ENCODE data around the gene EPS15. TPM values are rescaled to one million over a fixed set of nuclear protein-coding genes. Genes with fewer than 3 reads are reported as not detected.
"Not testable (repeated sequence)": the region's sequence is repeated elsewhere in the genome, so short reads cannot be mapped to it uniquely, and the experiment has no call there.

Gene EPS15
- total RNA-seq, 1 donor: 82.2 TPM

DNA sequence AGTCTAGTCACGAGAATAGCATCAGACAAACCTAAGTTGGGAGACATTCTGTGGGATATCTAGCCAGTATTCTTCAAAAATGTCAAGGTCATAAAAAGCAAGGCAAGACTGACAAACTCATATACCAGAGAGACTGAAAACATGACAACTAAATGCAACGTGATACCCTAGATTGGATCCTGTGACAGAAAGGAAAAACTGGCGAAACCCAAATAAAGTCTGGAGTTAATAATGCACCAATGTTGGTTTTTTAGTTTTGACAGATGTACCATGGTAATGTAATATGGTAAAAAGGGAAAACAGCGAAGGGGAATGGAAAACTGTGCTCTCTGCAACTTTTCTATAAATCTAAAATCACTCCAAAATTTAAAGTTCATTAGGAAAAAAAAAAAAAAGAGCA, 64.5 kb downstream of the EPS15 start:
- no peak overlapping the region for H2AFZ ChIP-seq (ENCODE audit: low read length)
- H3K27ac ChIP-seq (ENCODE audit: low read depth, low read length): no peak overlapping the region
- H3K27me3 ChIP-seq (ENCODE audit: insufficient read depth, low read length): no peaks in the 10 kb centered on the region
- H3K4me1 ChIP-seq (ENCODE audit: insufficient read depth, low read length): no peaks in the 10 kb centered on the region
- no peak overlapping the region for H3K4me3 ChIP-seq (ENCODE audit: insufficient read depth, low read length)
- TF ChIP-seq, protein P1, sequence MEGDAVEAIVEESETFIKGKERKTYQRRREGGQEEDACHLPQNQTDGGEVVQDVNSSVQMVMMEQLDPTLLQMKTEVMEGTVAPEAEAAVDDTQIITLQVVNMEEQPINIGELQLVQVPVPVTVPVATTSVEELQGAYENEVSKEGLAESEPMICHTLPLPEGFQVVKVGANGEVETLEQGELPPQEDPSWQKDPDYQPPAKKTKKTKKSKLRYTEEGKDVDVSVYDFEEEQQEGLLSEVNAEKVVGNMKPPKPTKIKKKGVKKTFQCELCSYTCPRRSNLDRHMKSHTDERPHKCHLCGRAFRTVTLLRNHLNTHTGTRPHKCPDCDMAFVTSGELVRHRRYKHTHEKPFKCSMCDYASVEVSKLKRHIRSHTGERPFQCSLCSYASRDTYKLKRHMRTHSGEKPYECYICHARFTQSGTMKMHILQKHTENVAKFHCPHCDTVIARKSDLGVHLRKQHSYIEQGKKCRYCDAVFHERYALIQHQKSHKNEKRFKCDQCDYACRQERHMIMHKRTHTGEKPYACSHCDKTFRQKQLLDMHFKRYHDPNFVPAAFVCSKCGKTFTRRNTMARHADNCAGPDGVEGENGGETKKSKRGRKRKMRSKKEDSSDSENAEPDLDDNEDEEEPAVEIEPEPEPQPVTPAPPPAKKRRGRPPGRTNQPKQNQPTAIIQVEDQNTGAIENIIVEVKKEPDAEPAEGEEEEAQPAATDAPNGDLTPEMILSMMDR (IDR thresholded peaks at IDR 0.05; ENCODE audit: extremely low read depth, low read depth, low read length): no peak
- no peaks in the 10 kb centered on the region for H4K20me1 ChIP-seq (ENCODE audit: insufficient read depth, low read length)
- H3K79me2 ChIP-seq (ENCODE audit: insufficient read depth, low read length): no peaks in the 10 kb centered on the region
- H3K36me3 ChIP-seq (ENCODE audit: insufficient read depth, low read length): peaks cover 3% of the 10 kb centered on the region
- no peak for DNase-seq (ENCODE audit: insufficient read length, low spot score, missing footprints)
- H3K4me2 ChIP-seq (ENCODE audit: insufficient read depth, low read length): no peak overlapping the region
- no peaks in the 10 kb centered on the region for H3K9me3 ChIP-seq (ENCODE audit: low read depth, low read length)

DNA sequence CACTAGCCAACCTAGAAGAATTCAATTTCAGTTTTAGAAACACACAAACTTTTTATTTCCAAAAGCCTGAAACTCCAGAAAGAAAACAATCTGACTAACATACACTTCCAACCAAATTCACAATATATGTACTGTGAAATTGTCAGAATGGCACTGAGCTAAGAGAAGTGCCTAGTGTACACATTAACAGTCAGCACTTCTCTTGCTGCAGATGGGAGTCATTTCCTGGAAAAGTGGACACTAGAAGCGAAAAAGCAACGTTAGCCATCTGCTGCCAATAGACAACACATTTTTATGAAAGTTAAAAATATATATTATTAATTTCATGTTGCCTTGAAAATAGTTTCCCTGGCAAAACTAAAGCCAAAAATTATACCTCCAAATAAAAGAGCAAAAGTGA, 66.1 kb downstream of the EPS15 start:
- peak; percentile 14 for DNase-seq (ENCODE audit: insufficient read length, low spot score, missing footprints)
- no peak overlapping the region for H3K4me2 ChIP-seq (ENCODE audit: insufficient read depth, low read length)

DNA sequence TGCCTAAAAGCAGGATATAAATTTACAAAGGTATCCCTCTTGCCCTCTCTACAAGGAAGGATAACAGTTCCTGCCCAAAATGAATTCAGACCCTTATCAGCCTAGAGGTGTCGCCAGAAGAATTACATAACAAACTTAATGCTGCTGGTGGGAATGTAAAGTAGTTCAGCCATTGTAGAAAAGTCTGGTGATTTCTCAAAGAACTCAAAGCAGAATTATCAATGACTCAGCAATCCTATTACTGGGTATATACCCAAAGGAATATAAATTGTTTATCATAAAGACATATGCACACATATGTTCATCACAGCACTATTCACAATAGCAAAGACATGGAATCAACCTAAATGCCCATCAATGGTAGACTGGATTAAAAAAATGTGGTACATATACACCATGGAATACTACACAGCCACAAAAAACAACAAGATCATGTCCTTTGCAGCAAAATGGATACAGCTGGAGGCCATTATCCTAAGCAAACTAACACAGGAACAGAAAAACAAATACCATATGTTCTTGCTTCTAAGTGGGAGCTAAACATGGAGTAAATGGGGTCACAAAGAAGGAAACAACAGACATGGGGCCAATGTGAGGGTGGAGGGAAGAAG, 70.1 kb downstream of the EPS15 start:
- H4K20me1 ChIP-seq (ENCODE audit: insufficient read depth, low read length); H3K4me1 ChIP-seq (ENCODE audit: insufficient read depth, low read length); H3K27me3 ChIP-seq (ENCODE audit: insufficient read depth, low read length); DNase-seq (ENCODE audit: insufficient read length, low spot score, missing footprints); H3K79me2 ChIP-seq (ENCODE audit: insufficient read depth, low read length); H3K36me3 ChIP-seq (ENCODE audit: insufficient read depth, low read length); H3K4me3 ChIP-seq (ENCODE audit: insufficient read depth, low read length); H3K27ac ChIP-seq (ENCODE audit: low read depth, low read length); H2AFZ ChIP-seq (ENCODE audit: low read length); H3K4me2 ChIP-seq (ENCODE audit: insufficient read depth, low read length); H3K9me3 ChIP-seq (ENCODE audit: low read depth, low read length): not testable (repeated sequence)

More for the DNA sequence above, 66.1 kb downstream of the EPS15 start:
- no peak overlapping the region for H3K27ac ChIP-seq (ENCODE audit: low read depth, low read length)
- H3K27me3 ChIP-seq (ENCODE audit: insufficient read depth, low read length): no peaks in the 10 kb centered on the region
- no peaks in the 10 kb centered on the region for H4K20me1 ChIP-seq (ENCODE audit: insufficient read depth, low read length)
- H2AFZ ChIP-seq (ENCODE audit: low read length): no peak overlapping the region
- no peaks in the 10 kb centered on the region for H3K4me1 ChIP-seq (ENCODE audit: insufficient read depth, low read length)
- H3K36me3 ChIP-seq (ENCODE audit: insufficient read depth, low read length): peaks cover 3% of the 10 kb centered on the region
- TF ChIP-seq, protein P1 (IDR thresholded peaks at IDR 0.05; ENCODE audit: extremely low read depth, low read depth, low read length): no peak
- H3K79me2 ChIP-seq (ENCODE audit: insufficient read depth, low read length): no peaks in the 10 kb centered on the region
- no peaks in the 10 kb centered on the region for H3K9me3 ChIP-seq (ENCODE audit: low read depth, low read length)
- no peak overlapping the region for H3K4me3 ChIP-seq (ENCODE audit: insufficient read depth, low read length)

DNA sequence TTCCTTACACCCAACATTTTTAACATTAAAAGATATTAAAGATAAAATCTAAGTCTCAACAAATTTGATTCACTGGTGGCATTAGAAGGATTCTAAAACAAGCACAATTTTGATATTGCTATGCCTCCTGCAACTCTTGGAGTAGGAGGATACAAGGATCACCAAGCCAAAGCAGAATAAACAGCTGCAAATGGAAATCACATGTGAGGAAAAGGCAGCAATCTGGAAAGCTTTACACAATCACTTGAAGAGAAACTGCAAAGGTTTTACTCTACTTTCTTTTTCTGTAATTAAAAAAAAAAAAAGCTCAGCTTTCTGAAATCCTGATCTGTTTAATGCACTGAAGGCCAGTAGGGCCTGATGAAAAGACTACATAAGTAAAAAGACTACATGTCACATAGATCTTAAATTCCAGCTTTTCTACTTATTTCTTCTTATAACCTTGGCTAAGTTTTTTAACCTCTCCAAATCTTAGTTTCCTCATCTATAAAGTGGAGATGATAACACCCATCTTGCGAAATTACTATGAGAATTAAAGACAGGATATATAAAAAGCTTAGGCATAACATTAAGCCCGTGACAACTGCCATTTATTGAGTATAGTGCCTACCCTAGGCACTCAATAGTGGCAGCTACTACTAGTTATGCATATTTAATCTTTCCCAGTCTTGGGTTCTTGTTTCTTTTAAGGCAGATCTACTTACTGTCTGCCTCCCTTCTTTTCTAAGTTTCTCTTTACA, 73.5 kb downstream of the EPS15 start:
- H3K36me3 ChIP-seq (ENCODE audit: insufficient read depth, low read length): peaks cover 4% of the 10 kb centered on the region
- H2AFZ ChIP-seq (ENCODE audit: low read length): no peak overlapping the region
- no peaks in the 10 kb centered on the region for H3K27me3 ChIP-seq (ENCODE audit: insufficient read depth, low read length)
- peaks cover 8% of the 10 kb centered on the region for H3K4me1 ChIP-seq (ENCODE audit: insufficient read depth, low read length)
- no peak overlapping the region for H3K4me3 ChIP-seq (ENCODE audit: insufficient read depth, low read length)
- H3K27ac ChIP-seq (ENCODE audit: low read depth, low read length): no peak overlapping the region
- no peak for DNase-seq (ENCODE audit: insufficient read length, low spot score, missing footprints)
- no peaks in the 10 kb centered on the region for H4K20me1 ChIP-seq (ENCODE audit: insufficient read depth, low read length)
- TF ChIP-seq, protein P1 (IDR thresholded peaks at IDR 0.05; ENCODE audit: extremely low read depth, low read depth, low read length): no peak
- H3K9me3 ChIP-seq (ENCODE audit: low read depth, low read length): no peaks in the 10 kb centered on the region
- no peaks in the 10 kb centered on the region for H3K79me2 ChIP-seq (ENCODE audit: insufficient read depth, low read length)
- no peak overlapping the region for H3K4me2 ChIP-seq (ENCODE audit: insufficient read depth, low read length)
